MM.1S (cell line): Measurements from ENCODE around the gene PGA3.

Source experiments
- DNase-seq: peaks from one replicate; pipeline ENCODE4 v3.0.0-alpha.2; 2015
- H2AFZ ChIP-seq: fragments of 300-600 bp; sonication (generic); 2 replicates; pipeline ENCODE4 v1.6.0; 2016; ENCODE audit warnings: antibody characterized with exemption, low read length
- H3F3A ChIP-seq: fragments of 300-600 bp; sonication (generic); 2 replicates; pipeline ENCODE4 v1.6.1; 2016; ENCODE audit warnings: mild to moderate bottlenecking, antibody characterized with exemption, low read length, moderate library complexity, mixed read lengths; ENCODE audit not compliant: insufficient read depth
- H3K27ac ChIP-seq: fragments of 300-600 bp; sonication (generic); 2 replicates; pipeline ENCODE4 v1.5.1; 2016; ENCODE audit warnings: mild to moderate bottlenecking, low read length
- H3K27me3 ChIP-seq: fragments of 300-600 bp; sonication (generic); replicated peaks from 2 replicates; pipeline ENCODE4 v1.6.0; 2016; ENCODE audit warnings: low read length; ENCODE audit not compliant: insufficient read depth
- H3K36me3 ChIP-seq: fragments of 300-600 bp; sonication (generic); replicated peaks from 2 replicates; pipeline ENCODE4 v1.6.1; 2016; ENCODE audit warnings: mild to moderate bottlenecking, low read length, mixed read lengths; ENCODE audit not compliant: insufficient read depth
- H3K4me1 ChIP-seq: fragments of 300-600 bp; sonication (generic); 2 replicates; pipeline ENCODE4 v1.6.1; 2016; ENCODE audit warnings: low read length, mixed read lengths
- H3K4me2 ChIP-seq: fragments of 300-600 bp; sonication (generic); 2 replicates; pipeline ENCODE4 v1.6.0; 2016; ENCODE audit warnings: low read depth, low read length
- H3K4me3 ChIP-seq: fragments of 300-600 bp; sonication (generic); 2 replicates; pipeline ENCODE4 v1.5.1; 2016; ENCODE audit warnings: low read length, mixed read lengths
- H3K79me2 ChIP-seq: fragments of 300-600 bp; sonication (generic); 2 replicates; pipeline ENCODE4 v1.6.1; 2016; ENCODE audit warnings: mixed run types, low read length, mixed read lengths
- H3K9ac ChIP-seq: fragments of 300-600 bp; sonication (generic); 2 replicates; pipeline ENCODE4 v1.6.1; 2016; ENCODE audit warnings: low read length, mixed read lengths
- H3K9me2 ChIP-seq: fragments of 300-600 bp; sonication (generic); replicated peaks from 2 replicates; pipeline ENCODE4 v1.6.1; 2016; ENCODE audit warnings: mild to moderate bottlenecking, low read length, mixed read lengths; ENCODE audit not compliant: insufficient read depth
- H3K9me3 ChIP-seq: fragments of 300-600 bp; sonication (generic); replicated peaks from 2 replicates; pipeline ENCODE4 v1.6.1; 2016; ENCODE audit warnings: mild to moderate bottlenecking, low read length, mixed read lengths; ENCODE audit not compliant: insufficient read depth
- H4K20me1 ChIP-seq: fragments of 300-600 bp; sonication (generic); 2 replicates; pipeline ENCODE4 v1.6.1; 2016; ENCODE audit warnings: mild to moderate bottlenecking, low read length, moderate library complexity, mixed read lengths; ENCODE audit not compliant: insufficient read depth
- EZH2 ChIP-seq: fragments of 300-600 bp; sonication (generic); optimal IDR thresholded peaks from 2 replicates; pipeline ENCODE3; 2017; ENCODE audit warnings: low read depth, mild to moderate bottlenecking, antibody characterized with exemption, low read length, mixed read lengths
- EZH2phosphoT487 ChIP-seq: fragments of 300-600 bp; sonication (generic); IDR thresholded peaks from 2 replicates; pipeline ENCODE4 v1.6.1; 2018; ENCODE audit warnings: antibody characterized with exemption, low read length
- TF ChIP-seq, protein P1 (sequence below): fragments of 300-600 bp; sonication (generic); IDR thresholded peaks from 2 replicates; pipeline ENCODE4 v1.5.1; 2016; ENCODE audit warnings: antibody characterized with exemption, low read length, mixed read lengths

Gene PGA3

DNA sequence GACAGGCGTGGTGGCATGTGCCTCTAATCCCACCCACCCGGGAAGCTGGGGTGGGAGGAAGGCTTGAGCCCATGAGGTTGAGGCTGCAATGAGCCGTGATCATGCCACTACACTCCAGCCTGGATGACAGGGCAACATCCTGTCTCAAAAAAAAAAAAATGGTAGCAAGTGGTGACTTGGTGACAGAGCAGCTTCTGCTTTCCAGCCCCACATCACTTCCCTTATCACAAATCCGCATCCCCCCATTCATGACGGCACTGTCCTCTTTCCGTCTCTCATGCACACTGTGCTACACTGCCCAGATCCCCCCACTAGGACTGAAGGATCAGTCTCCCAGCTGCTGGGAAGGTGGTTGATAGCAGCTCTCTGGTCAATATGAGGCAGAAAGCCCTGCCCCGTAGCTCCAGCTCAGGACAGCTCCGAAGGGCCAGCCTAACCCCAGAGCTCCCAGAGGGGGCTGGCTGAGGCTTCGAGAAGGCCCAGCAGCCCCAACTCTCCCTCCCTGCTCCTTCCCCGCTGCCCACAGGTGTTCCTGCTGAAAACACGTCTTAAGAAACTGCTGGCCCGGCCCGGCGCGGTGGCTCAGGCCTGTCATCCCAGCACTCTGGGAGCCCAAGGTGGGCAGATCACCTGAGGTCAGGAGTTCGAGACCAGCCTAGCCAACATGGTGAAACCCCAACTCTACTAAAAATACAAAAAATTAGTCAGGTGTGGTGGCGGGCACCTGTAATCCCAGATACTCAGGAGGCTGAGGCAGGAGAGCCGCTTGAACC is 53.6 kb downstream of the PGA3 start:
- TF ChIP-seq EZH2, result no peak
- TF ChIP-seq, protein P1, sequence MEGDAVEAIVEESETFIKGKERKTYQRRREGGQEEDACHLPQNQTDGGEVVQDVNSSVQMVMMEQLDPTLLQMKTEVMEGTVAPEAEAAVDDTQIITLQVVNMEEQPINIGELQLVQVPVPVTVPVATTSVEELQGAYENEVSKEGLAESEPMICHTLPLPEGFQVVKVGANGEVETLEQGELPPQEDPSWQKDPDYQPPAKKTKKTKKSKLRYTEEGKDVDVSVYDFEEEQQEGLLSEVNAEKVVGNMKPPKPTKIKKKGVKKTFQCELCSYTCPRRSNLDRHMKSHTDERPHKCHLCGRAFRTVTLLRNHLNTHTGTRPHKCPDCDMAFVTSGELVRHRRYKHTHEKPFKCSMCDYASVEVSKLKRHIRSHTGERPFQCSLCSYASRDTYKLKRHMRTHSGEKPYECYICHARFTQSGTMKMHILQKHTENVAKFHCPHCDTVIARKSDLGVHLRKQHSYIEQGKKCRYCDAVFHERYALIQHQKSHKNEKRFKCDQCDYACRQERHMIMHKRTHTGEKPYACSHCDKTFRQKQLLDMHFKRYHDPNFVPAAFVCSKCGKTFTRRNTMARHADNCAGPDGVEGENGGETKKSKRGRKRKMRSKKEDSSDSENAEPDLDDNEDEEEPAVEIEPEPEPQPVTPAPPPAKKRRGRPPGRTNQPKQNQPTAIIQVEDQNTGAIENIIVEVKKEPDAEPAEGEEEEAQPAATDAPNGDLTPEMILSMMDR, result no peak
- TF ChIP-seq EZH2phosphoT487, result no peak
- Histone ChIP-seq H3K9me2 (no peaks in the 10 kb centered on the region), H3F3A (no peaks in the 10 kb centered on the region), H3K9me3 (no peaks in the 10 kb centered on the region), H3K4me2 (no peak overlapping the region), H3K4me1 (no peaks in the 10 kb centered on the region), H3K9ac (no peak overlapping the region), H3K4me3 (no peak overlapping the region), H2AFZ (no peak overlapping the region), H3K79me2 (no peaks in the 10 kb centered on the region), H3K27me3 (no peaks in the 10 kb centered on the region), H3K27ac (no peak overlapping the region), H3K36me3 (no peaks in the 10 kb centered on the region), H4K20me1 (no peaks in the 10 kb centered on the region)
- DNase-seq, result no peak

DNA sequence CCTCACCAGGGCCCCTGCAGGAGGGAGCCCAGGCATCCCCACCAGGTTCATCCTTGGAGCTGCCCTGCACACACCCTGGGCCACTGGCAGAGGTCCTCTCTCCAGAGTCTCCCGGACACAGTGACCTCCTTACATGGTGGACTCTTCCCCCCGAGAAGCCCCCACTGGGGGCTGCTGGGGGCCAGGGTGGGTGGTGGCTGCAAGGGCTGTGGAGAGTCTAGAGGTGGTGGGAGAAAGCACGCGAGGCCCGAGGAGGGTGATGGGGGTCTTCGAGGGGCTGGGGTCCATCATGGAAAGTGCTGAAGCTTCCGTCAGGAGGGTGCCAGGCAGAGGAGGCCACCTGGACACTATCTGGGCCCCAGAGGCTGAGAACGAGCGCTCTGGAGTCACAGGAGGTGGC is 55.2 kb downstream of the PGA3 start:
- TF ChIP-seq EZH2, result no peak
- Histone ChIP-seq H2AFZ (no peak overlapping the region), H3K27ac (no peak overlapping the region), H3K36me3 (no peaks in the 10 kb centered on the region), H3K9me2 (no peaks in the 10 kb centered on the region), H3K9ac (no peak overlapping the region), H4K20me1 (no peaks in the 10 kb centered on the region), H3K27me3 (no peaks in the 10 kb centered on the region), H3K4me1 (no peaks in the 10 kb centered on the region), H3K79me2 (no peaks in the 10 kb centered on the region), H3K4me3 (no peak overlapping the region), H3F3A (no peaks in the 10 kb centered on the region), H3K9me3 (no peaks in the 10 kb centered on the region), H3K4me2 (no peak overlapping the region)
- no peak for DNase-seq

DNA sequence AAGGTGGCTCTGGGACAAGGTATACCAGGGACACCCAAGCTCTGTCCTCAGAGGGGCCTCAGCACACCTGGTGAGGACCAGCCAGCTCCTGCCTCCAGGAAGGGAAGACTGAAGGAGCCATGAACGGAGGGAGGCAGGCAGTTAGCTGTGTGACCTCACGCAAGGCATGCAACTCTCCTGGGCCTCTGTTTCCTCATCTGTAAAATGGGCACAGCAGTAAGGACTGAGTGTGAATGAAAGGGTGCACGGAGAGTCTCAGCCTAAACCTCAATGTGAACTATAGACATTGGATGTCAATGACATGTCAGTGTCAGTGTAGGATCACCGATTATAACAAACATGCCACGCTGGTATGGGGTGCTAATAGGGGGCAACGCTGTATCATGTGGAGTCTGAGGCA is 56.0 kb downstream of the PGA3 start:
- Histone ChIP-seq H3K27ac (no peak overlapping the region), H3K9me2 (no peaks in the 10 kb centered on the region), H3F3A (no peaks in the 10 kb centered on the region), H3K79me2 (no peaks in the 10 kb centered on the region), H4K20me1 (no peaks in the 10 kb centered on the region), H3K36me3 (no peaks in the 10 kb centered on the region), H3K4me2 (no peak overlapping the region), H3K9me3 (no peaks in the 10 kb centered on the region), H3K4me3 (no peak overlapping the region), H3K4me1 (no peaks in the 10 kb centered on the region), H3K27me3 (no peaks in the 10 kb centered on the region), H2AFZ (no peak overlapping the region), H3K9ac (no peak overlapping the region)
- DNase-seq, result no peak
- TF ChIP-seq, protein P1, result no peak
- no peak for TF ChIP-seq EZH2
- no peak for TF ChIP-seq EZH2phosphoT487
